ENCODE results near the gene MTARC2. TPM values are rescaled to one million over a fixed set of nuclear protein-coding genes. Genes with fewer than 3 reads are reported as not detected.

The MTARC2 gene
- total and polyA plus RNA-seq, 8 donors: 7.3 to 83.4 (median 20.9) TPM

DNA sequence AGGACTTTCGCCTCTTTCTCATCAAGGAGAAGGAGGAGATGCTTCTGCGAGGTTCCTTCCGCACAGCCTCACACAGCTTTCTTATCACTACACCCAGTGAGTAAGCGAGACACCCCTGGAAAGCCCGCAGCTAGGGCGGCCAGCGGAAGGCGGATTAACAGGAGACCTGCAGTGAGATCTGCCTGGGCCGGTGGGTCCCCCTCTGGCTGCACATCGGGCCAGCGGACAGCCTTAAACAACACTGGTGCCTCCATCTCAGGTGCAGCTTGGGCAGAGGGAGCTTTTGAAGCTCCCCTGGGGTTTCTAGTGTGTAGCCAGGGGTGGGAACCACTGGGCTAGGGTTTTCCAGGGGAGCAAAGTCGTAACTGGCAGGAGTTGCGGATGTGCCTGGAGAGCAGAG lies 21.1 kb downstream of the MTARC2 start:
- intact Hi-C loops (cut with DNase I; ENCODE audit: low total_unique reads): no loop called here
- peaks cover 0 to 24% (median 11%) of the 10 kb centered on the region in 4 donors for H3K4me1 ChIP-seq
- no peak for TF ChIP-seq POLR2AphosphoS5 (IDR thresholded peaks at IDR 0.05)
- TF ChIP-seq, protein P1, sequence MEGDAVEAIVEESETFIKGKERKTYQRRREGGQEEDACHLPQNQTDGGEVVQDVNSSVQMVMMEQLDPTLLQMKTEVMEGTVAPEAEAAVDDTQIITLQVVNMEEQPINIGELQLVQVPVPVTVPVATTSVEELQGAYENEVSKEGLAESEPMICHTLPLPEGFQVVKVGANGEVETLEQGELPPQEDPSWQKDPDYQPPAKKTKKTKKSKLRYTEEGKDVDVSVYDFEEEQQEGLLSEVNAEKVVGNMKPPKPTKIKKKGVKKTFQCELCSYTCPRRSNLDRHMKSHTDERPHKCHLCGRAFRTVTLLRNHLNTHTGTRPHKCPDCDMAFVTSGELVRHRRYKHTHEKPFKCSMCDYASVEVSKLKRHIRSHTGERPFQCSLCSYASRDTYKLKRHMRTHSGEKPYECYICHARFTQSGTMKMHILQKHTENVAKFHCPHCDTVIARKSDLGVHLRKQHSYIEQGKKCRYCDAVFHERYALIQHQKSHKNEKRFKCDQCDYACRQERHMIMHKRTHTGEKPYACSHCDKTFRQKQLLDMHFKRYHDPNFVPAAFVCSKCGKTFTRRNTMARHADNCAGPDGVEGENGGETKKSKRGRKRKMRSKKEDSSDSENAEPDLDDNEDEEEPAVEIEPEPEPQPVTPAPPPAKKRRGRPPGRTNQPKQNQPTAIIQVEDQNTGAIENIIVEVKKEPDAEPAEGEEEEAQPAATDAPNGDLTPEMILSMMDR (IDR thresholded peaks at IDR 0.05): no peak
- TF ChIP-seq POLR2A (IDR thresholded peaks at IDR 0.05): no peak
- no peak for TF ChIP-seq EP300 (IDR thresholded peaks at IDR 0.05)
- H3K27me3 ChIP-seq: no peaks in the 10 kb centered on the region
- WGBS, 5 donors: 93 to 97% (median 94%) methylated on average over 13 of the region's 13 CpGs
- no peaks in the 10 kb centered on the region for H3K9me3 ChIP-seq
- no peak overlapping the region for H3K4me3 ChIP-seq
- no peak for DNase-seq
- H3K36me3 ChIP-seq: peaks cover 13 to 59% (median 47%) of the 10 kb centered on the region in 4 donors
- peak overlapping the region in 1 of 5 donors; percentile 80 for H3K27ac ChIP-seq

DNA sequence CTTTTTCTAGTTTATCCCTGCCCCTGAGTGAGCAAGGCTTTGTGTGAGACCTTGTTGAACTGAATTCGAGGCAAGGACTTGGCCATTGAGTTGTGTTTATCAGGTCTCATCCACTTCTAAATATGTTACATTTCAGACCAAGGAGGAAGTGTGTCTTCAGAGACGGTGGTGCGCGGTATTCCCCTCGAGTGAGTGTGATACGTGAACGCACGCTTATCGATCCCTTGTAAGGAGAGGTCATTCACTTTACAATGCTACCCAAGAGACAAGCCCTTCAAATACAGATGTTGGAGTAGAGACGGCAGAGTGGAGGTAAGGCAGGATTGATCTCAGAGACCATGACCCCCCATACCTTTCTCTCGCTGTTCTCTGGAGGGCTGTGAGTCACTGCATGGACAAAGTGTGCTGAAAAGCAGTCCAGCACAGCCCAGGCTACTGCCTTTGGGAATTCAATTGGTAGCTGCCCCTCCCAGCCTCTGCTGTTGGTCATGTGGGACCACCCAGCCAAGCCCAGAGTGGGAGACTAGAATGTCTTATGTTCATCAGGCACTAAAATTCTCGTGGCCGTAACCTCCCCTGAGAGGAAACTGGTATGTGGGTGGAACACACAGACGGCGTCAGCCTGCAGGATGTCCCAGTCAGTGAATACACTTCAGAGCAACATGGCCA lies 22.3 kb downstream of the MTARC2 start:
- Histone ChIP-seq H3K4me3 (no peak overlapping the region), H3K9me3 (no peaks in the 10 kb centered on the region), H3K4me1 (peaks cover 0 to 24% (median 13%) of the 10 kb centered on the region in 4 donors), H3K36me3 (peaks cover 13 to 52% (median 42%) of the 10 kb centered on the region in 4 donors), H3K27ac (peak overlapping the region in 1 of 5 donors; percentile 30), H3K27me3 (no peaks in the 10 kb centered on the region)
- 78 to 92% (median 88%) methylated on average over 15 of the region's 15 CpGs for WGBS, 5 donors
- TF ChIP-seq POLR2AphosphoS5 (IDR thresholded peaks at IDR 0.05): no peak
- TF ChIP-seq, protein P1 (IDR thresholded peaks at IDR 0.05): no peak
- no peak for TF ChIP-seq EP300 (IDR thresholded peaks at IDR 0.05)
- TF ChIP-seq POLR2A (IDR thresholded peaks at IDR 0.05): no peak
- intact Hi-C loops (cut with DNase I; ENCODE audit: low total_unique reads): no loop called here
- no peak for DNase-seq

DNA sequence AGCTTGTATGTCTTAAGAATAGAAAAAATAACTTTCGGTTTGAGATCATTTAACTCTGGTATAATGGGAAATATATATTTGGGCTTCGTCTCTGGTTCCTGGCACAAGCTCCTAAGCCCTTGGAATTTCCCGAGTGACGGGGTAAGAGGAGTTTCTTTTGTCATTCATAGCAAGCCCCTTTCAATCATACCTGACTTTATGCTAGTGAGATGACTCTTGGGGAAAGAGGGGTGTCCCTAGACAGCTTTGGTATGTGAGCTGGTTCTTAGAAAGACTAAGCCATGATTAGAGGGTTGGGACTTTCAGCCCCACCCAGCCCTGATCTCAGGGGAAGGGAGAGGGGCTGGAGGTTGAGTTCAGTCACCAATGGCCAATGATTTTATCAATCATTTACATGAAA lies 24.7 kb downstream of the MTARC2 start:
- Histone ChIP-seq H3K27me3 (no peaks in the 10 kb centered on the region), H3K4me3 (no peak overlapping the region), H3K27ac (no peak overlapping the region), H3K36me3 (peaks cover 13 to 50% (median 47%) of the 10 kb centered on the region in 4 donors), H3K4me1 (peaks cover 0 to 28% (median 10%) of the 10 kb centered on the region in 4 donors), H3K9me3 (no peaks in the 10 kb centered on the region)
- TF ChIP-seq POLR2A (IDR thresholded peaks at IDR 0.05) (no peak), POLR2AphosphoS5 (IDR thresholded peaks at IDR 0.05) (no peak), EP300 (IDR thresholded peaks at IDR 0.05) (no peak)
- TF ChIP-seq, protein P1 (IDR thresholded peaks at IDR 0.05): no peak
- 86 to 93% (median 89%) methylated on average over 4 of the region's 4 CpGs for WGBS, 5 donors
- no peak for DNase-seq
- intact Hi-C loops (cut with DNase I; ENCODE audit: low total_unique reads): no loop called here

DNA sequence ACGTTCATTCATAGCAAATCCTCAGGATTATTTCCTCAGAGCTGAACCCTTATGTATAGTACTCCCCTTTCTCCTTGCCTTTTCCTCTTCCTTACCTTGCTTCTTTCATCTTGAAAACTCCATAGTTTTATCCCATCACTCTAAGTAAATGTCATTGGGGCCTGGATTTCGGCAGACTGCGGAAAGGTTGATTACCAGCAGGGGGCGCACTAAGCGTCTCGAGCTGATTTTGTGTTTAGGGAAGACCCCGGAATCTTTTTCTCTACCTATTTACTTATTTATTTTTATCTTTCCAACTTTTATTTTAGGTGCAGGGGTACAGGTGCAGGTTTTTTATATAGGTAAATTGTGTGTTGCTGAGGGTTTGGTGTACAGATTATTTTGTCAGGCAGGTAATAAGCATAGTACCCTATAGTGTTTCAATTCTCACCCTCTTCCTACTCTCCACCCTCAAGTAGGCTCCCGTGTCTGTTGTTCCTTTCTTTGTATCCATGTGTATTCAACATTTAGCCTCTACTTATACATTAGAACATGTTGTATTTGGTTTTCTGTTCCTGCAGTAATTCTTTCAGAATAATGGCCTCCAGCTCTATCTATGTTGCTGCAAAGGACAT lies 27.2 kb downstream of the MTARC2 start:
- H3K27ac ChIP-seq: no peak overlapping the region
- TF ChIP-seq EP300 (IDR thresholded peaks at IDR 0.05): no peak
- TF ChIP-seq, protein P1 (IDR thresholded peaks at IDR 0.05): peak in 5 of 7 experiments; percentile 19 to 89 (median 75)
- intact Hi-C loops (cut with DNase I; ENCODE audit: low total_unique reads): loop anchor here (5.0 kb wide), 1 partner anchor 93 kb away; no protein-coding TSS in a partner anchor
- DNase-seq: peak; percentile 50 to 55
- WGBS, 5 donors: 20 to 32% (median 25%) methylated on average over 8 of the region's 8 CpGs
- peaks cover 7 to 50% (median 47%) of the 10 kb centered on the region in 4 donors for H3K36me3 ChIP-seq
- H3K27me3 ChIP-seq: no peaks in the 10 kb centered on the region
- peaks cover 0 to 13% (median 6%) of the 10 kb centered on the region in 4 donors for H3K4me1 ChIP-seq
- H3K4me3 ChIP-seq: no peak overlapping the region
- no peaks in the 10 kb centered on the region for H3K9me3 ChIP-seq

All from stomach (tissue), 9 donors.